Hematopoietic multipotent progenitor cell treated with erythropoietin and hydrocortisone succinate and interleukin-3 and kit ligand, for 4 days (in vitro differentiated cells): ENCODE results near the gene TMEM144.

ENCODE experiments used
- DNase-seq: peaks from one replicate; pipeline ENCODE4 v3.0.0-alpha.2; 2015

The TMEM144 gene

DNA sequence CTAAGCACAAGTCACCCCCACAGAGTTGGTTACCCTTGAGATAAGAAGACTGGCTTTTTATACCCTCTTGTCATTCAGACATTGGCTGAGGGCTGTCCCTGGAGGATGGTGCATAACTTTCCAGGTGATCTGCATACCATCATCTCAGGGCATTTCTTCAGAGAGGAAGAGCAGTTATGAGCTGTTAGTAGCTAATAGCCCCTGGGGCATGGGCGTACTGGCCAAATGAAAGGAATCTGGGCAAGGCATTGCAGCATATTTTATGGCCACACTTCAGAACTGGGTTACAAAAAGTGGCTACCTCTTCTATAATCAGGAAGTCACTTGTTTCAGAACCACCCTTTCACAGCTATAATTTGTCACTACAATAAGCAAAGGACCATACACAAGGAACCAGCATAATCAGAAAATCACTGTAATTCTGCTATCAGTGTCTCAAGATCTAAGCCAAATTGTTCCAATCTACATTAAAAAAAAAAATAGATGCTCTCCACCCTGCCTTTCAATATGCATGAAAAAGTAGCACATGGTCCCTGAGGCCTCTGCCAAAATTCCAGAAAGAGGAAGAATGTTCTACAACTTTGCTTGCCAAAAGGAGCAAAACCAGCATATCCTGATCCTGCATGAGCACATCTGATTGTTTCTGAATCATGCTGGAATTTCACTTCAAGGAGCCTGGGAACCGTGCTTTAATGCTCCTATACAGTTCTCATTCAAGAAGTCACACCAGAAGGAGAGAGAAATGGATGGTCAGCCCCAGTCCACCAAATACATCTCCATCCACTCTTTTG, 92.0 kb downstream of the TMEM144 start:
- DNase-seq, result no peak

- DNase-seq, result no peak
Observed at GRCh38 chr4:158304694-158305093, 94.4 kb downstream of the TMEM144 start.
